Measurements from ENCODE around the gene RTCB. TPM values are rescaled to one million over a fixed set of nuclear protein-coding genes. Genes with fewer than 3 reads are reported as not detected.

The RTCB gene
- 74.9 and 101 TPM in 2 replicates for total RNA-seq (2014; rRNA removed; shearing (Covaris generic))

DNA sequence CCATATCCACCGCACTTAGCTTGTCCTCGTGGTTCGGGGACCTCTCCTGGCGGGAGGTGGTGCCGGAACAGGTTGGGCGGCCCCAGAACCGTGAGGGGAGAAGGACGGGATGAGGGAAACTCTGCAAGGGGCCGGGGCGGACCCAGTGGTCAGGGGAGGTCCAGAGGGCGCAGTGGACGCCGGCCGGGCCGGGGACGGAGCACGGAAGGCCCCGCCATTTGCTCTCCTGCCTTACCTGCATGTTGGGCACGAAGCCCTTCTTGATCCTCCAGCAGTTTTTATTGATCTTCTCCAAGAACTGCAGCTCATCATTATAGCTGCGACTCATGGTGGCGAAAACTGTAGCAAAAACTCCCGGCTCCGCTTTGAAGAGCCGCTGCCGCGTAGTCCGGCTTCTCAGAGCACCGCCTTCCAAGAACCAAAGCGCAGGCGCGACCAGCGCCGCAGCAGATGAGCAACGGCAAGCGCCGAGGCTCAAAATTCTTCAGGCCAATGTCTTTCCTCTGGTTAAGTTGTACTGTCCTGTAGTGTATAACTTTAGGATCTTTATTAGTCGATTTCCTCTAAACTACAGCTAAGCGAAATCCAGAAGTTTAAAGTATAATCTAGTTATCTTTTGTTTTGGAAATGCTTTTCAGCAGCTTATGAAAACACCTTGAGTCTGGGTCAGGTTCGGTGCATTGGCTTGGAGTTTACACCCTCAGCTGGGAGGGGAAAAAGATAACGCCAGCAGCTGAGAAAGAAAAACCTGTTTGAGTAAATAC lies at the start of gene RTCB:
TSS of gene RTCB (minus strand) at position 419 of the 764 bp plus-strand sequence. CDS start at position 328, 91 bp downstream.
- DNase-seq (ENCODE audit: low read depth) = peak; percentile 92

DNA sequence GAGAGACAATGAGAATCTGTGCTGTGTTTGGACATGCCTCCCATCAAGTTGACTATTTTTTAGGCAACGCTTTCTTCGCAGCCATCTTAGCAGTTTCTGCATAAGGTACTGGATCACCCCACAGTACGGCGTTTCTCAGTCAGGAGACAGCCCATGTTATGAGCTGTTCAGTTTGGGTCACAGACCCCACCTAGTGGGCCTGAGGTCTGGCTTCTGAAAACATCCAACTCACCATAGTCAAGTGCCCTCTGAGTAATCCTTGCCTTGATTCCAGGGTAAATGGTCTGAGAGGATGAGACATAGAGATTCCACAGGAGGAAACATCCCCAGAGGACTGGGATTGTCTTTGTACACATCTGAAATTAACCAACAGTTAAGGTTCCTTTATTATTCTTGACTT lies 45.0 kb upstream of the RTCB start:
- DNase-seq (ENCODE audit: low read depth) = no peak

DNA sequence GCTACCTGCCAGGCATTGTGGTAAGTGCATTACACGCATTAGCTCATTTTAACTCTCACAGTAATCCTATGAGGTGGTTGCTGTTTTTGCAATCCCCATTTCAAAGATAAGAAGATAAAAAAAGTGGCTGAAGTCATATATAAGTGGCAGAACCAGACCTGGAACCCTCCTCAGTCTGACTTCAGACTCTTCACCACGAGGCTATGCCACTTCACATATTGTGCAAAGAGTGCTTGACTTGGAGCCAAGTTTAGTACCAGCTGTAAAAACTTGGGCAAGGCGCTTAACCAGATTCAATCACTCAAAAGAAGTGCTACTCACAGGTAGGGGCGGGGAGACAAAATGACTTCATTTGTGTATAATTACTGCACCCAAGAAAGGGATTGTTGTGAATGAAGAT lies 36.9 kb upstream of the RTCB start:
- DNase-seq (ENCODE audit: low read depth) = no peak

DNA sequence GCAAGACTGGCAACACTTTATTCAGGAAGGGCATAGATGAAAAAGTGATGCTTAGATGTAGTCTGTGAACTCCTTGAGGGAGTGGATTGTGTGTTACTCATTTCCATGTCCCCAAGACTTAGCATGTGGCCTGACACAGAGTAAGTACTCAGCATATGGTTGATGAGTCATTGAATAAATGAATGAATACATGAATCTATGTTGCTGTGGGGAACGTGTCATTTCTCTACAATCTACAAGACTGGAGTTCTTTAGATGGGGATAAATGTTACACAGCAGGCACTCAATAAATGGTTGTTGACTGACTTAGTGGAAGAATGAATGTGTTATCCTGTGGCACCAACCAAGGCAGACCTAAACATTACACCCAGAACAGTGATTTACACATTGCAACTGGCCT lies 34.3 kb upstream of the RTCB start:
- peak; percentile 15 for DNase-seq (ENCODE audit: low read depth)

DNA sequence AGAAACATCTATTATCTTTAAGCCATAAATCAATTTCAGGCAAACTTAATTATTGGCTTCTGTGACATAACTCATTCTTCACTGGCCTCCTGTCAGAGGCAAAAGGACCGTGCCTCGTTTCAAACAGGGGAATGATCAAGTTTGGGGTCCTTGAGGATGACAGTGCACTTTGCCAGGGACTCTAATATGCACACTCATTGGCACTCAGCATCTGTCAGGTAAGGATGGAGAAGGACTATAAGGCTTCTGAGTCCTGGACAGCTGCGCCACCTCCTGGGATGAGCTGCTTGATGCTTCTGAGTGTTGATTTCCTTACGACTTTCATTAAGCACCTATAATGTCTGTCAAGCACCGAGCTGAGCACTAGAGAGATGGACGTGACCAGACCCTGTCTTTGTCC lies 32.0 kb upstream of the RTCB start:
- peak; percentile 4 for DNase-seq (ENCODE audit: low read depth)

DNA sequence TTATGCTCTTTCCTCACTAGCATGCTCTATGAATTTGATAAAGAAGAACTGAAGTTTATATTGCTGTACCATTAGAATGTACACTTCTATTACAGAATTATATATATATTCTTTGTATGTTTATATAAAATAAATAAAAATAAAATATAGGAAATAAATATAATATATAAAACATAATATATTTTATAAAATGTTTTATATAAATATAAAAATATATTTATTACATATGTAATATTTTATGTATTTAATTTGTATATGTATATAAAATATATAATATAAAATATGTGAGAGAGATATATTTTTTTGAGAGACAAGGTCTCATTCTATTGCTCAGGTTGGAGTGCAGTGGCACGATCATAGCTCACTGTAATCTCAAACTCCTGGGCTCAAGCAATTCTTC lies 18.3 kb upstream of the RTCB start:
- DNase-seq (ENCODE audit: low read depth) = no peak

DNA sequence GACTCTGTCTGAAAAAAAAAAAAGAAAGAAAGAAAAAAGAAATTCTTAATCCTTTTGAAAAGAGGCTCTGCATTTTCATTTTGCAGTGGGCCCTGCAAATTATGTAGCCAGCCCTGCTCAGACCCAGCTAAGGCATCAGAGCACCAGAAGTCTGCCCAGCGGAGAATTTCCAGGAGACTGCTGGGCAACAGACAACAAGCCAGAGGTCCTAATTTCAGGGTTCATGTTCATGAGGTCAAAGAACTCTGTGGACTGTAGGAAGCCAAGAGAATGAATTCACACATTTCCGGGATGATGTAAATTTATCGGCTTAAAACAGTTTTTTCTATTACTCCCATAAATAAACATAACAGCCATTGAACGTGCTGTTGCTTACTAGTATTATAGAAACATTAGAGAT lies 14.8 kb upstream of the RTCB start:
- DNase-seq (ENCODE audit: low read depth) = no peak

DNA sequence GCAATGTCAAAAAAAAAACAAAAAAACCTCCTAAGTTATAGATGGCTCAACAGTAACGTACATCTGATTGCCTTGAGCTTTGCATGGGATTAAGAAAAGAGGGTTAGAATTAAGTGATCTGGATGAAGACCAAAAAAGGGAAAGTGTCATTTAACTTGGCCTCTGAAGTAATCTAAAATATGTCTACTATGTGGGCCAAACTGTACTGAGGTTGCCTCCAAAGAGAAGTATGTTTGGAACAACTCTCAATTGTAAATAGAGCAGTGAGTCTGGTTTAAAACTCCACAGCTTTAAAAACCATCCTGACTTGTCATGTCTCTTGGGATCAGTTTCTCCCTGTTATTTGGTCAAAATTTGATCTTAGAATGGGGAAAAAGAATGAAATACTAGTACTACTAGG lies 11.6 kb upstream of the RTCB start:
- no peak for DNase-seq (ENCODE audit: low read depth)

DNA sequence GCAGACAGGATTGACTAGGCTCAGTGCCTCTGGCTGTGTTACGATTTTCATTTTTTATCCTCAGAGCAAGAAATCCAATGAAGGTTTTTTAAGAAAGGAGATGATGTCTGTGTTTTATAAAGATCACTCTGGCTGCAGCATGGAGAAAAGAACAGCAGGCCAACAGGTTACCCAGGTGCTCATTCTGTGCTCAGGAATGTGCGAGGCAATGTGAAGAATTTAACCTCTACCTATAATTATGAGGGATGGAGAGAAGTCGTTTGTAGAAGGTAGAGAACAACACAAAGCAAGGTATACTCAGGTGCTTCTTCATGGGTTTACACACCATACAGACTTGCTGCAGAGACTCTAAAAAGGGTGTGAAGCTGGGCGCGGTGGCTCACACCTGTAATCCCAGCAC lies 10.0 kb upstream of the RTCB start:
- DNase-seq (ENCODE audit: low read depth) = no peak

DNA sequence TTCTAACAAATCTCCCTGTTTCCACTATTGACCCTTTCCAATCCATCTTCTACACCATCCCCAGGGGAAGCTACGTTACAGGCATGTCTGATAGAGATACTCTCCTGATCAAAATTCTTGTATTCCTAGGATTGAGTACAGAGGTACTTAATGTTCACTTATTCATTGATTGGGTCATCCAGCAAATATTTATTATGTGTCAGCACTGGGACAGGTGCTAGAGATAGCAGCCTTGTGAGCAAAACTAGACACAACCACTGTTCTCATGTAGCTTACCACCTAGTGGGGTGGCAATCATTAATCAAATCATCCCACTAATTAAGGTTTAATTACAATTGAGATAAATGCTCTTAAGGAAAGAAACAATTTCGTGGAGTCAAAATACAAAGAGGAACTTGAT lies 9.4 kb upstream of the RTCB start:
- DNase-seq (ENCODE audit: low read depth) = no peak

DNA sequence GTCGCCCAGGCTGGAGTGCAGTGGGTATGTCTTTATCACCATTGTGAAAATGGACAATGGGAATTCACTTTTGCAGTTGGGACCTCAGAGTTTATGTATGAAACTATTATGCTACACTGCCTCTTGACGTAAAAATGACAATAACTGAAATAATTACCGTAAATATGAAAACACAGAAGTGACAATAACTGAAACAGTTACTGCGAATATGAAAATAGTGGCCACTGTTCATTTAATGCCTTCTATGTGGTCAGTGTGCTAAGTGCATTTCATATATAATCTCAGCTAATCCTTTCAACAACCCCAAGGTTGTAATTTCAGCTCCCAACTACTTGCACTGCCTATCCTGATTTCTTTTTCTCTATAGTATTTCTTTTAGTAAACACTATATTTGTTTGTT lies 5.9 kb upstream of the RTCB start:
- no peak for DNase-seq (ENCODE audit: low read depth)

DNA sequence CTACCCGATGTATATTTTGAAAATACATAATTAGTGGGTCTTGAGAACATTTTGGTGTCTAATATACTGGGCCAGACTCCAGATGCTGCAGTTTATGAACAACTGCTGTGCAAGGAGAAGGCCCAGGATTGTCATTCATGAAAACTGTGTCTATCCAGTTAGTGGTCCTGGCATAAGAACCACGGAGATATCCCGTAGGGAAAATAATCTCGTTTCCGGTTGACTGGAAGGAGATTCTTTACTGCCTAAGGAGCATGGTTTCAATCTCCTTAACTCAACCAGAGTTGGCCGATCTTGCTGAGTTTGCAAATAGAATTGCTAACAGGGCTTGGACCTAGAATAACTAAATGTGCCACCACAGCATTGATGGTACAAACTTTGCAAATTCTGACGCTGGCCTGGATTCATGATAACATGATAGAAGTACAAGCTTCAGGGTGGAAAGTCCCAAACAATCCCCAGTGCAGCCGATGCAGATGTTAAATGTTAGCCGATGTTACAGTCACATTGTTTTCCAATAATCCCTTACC lies 4.6 kb upstream of the RTCB start:
- no peak for DNase-seq (ENCODE audit: low read depth)

DNA sequence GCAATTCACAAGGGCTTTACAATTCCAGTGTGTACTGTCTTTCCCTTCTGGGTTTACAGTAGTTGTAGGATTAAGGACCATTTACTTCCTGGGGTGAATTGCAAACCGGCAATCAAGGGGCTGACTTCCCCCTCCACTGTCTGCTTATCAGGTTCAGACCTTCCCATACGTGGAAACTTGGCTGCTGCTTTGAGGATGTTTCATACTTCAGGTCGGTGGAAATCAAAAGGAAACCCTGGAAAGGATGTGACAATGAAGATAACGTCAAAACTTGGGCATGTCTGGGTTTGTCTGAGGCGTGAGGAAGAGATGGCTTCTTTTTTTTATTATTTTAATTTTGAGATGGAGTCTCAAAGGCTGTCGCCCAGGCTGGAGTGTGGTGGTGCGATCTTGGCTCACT lies 2.1 kb upstream of the RTCB start:
- no peak for DNase-seq (ENCODE audit: low read depth)

DNA sequence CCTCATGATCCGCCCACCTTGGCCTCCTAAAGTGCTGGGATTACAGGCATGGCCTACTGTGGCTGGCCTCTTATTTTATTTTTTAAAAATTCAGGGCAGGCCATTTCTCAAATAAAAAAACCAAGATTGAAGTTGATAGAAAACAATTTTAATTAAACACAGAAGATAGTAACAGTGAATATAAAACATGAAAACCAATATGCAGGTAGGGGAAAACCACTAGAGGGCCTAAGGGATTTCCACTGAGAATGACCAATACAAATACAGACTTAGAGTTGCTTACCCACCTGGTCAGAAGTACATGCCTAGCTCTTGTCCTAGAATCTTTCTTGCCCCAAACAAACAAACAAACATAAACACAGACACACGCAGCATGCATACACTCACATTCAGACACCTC lies 1.7 kb upstream of the RTCB start:
- peak; percentile 8 for DNase-seq (ENCODE audit: low read depth)

DNA sequence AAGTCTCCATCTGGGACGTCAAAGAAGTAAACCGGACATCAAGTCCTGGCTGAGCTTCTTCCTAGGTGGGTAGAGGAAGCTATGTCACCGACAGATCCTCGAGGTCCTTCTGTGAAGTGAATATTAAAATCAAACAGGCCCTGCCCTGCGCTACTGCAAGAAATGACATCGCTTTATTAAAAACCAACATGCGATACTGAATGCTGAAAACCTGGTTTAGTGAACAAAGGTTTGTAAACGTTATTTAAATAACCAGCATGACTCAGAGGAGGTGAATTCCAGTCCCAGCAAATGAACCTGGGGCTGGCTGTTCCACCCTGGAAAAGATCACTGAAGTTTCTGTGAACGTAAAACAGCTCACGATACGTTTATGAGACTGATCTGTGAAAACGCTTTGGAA lies 645 bp downstream of the RTCB start:
- DNase-seq (ENCODE audit: low read depth) = no peak

DNA sequence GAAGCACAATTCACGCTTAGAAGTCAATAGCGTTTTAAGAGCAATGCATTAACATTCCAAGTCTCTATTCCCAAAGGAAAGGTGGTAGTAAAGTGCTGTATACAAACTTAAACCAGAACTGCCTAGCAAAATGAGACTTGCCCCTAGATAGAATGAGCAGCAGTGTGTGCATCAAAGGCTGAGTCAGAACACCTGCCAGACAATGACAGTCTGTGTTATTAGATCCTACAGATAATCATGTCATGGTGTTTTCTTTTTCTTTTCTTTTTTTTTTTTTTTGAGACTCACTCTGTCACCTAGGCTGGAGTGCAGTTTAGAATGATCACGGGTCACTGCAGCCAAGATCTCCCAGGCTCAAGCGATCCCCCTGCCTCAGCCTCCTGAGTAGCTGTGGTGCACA lies 1.6 kb downstream of the RTCB start:
- no peak for DNase-seq (ENCODE audit: low read depth)

DNA sequence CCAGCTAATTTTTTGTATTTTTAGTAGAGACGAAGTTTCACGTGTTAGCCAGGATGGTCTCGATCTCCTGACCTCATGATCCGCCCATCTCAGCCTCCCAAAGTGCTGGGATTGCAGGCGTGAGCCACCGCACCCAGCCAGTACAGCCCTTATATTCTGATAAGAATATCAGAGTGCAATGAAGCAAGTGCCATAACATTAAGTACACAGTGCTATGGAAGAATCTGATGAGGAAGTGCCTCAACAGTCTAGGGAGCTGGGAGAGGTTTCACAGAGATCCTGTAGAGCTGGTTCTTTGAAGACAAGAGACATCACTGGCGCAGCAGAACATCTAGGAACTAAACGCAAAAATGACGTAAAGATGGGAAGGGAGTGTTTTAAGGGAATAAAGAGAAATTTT lies 2.1 kb downstream of the RTCB start:
- no peak for DNase-seq (ENCODE audit: low read depth)

DNA sequence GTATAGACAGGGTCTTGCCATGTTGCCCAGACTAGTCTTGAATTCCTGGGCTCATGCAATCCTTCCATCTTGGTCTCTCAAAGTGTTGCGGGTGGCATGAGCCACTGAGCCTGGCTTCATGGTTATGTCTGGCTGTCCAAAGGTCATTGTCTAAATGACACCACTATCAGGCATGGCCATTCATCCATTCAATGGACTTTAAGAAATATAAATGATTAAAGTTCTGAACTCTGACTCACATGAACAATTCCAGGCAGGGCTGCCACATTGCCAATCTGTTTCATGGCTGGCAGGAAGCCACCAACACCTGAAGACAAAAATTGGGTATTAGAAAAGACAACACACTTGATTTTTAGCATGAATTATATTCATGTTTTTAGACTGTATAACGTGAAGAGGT lies 4.1 kb downstream of the RTCB start:
- no peak for DNase-seq (ENCODE audit: low read depth)

DNA sequence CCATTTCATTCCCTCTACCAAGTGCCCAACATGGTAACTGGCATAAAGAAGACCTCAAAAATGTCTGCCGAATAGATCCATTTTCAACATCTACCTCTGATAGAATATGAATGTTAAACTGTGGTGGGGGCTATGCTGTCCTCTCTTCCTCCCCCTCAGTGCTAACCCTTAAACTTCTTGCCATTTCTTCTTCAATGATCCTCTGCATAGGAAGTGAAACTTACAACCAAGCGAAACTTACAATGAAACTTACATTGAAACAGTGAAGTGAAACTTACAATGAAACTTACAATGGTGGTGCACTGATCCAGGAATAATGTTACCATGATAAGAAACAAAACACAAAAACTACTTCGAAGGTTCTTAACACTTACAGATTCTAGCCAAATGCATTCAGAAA lies 4.7 kb downstream of the RTCB start:
- no peak for DNase-seq (ENCODE audit: low read depth)

DNA sequence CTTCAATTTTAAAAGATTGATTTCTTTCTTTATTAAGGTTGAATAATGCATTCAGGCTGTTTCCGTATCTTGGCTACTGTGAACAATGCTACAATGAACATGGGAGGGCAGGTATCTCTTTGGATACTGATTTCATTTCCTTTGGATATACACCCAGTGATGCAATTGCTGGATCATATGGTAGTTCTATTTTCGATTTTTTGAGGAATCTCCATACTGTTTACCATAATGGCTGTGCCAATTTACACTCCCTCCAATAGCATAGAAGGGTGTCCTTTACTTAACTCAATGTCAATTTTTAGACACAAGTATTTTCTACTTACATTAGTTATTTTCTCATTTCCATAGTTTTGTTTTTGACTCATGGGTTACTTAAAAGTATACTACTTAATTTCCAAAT lies 8.0 kb downstream of the RTCB start:
- no peak for DNase-seq (ENCODE audit: low read depth)

DNA sequence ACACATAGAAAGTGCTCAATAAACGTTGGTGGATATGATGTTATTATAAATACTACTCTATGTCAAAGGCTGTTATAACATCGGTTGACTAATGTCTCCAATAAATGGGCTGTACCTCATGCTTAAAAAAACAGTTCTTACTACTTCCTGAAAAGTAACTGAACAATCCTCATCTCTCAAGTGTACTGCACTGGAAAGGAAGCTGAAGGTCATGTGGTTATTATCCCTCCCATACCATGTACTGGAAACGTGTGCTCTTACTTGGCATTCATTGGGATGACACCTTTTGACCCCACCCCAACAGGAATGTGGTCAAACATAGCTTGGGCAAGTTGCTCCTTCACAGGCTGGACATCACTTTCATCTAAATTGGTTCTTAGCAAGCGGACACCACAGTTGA lies 10.6 kb downstream of the RTCB start:
- DNase-seq (ENCODE audit: low read depth) = no peak

DNA sequence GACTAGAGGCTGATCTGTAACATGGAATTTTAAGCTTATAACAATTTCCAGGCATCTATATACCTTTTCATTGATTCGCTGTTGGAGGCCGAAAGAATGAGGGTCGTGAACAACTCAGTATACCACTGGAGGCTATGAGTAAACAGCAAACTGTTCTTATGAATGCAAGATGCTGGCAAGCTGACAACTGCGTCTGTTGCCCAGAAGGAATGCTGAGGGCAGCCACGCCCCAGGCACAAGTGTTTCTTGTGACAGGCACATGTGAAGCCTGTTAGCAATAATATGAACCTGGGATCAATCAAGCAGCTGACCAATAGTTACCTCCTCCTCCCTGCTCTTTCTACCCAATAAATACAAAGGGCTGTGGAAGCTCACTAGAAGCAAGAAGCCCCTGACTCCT lies 15.3 kb downstream of the RTCB start:
- no peak for DNase-seq (ENCODE audit: low read depth)

DNA sequence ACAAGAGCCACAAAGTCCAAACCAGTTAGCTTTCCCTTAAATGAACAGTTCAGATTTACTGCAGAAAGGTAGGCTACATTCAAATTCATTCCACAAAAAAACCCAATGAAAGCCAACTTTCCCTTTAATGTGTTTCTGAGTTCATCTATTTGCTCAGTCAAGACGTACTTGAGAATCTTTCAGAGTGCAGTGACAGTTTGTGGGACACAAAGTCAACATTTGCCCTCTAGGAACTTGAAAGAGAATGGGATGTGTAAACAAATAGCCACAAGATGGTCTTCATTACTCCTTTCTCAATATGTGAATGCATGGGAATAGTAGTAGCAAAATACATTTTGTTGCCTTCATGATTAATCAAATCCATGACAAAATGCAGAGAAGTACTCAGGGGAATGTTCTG lies 15.8 kb downstream of the RTCB start:
- DNase-seq (ENCODE audit: low read depth) = no peak

DNA sequence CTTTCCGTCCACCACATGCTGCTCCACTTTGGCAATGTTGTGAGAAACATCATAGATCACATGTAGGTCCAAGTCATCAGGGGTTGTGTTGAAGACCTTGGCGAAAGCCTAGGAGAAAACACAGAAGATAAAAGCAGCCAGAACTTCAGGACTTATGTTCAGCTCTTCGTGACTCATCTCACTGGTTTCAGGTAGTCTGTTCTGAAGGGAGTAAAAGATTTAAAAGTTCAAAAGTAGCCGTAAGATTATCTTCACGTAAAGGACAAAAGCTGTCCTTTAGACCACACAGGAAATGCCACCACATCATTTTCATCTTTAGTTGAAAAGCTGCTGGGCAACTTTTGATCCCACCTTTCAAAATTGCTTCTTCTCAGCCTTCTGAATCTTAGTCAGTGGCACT lies 16.9 kb downstream of the RTCB start:
- no peak for DNase-seq (ENCODE audit: low read depth)
